ENCODE measurements around the gene DOCK8.

DNA sequence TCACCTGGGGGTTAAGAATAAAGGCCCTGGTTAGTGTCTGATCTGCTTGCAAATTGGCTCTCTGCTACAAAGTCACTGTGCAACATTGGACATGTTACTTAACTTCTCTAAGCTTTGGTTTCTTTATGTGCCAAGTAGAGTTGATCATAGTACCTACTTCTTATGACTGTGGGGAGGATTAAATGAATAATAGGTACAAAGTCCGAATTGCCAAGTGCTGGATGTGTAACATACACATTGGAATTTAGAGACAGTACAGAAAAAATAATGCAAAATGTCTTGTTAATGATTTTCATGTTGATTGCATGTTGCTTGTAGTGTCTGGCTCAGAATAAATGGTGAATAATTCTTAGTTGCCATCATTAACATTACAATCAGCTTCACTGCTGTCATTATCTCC lies 2.2 kb downstream of the DOCK8 start:
- TF ChIP-seq, protein P1, sequence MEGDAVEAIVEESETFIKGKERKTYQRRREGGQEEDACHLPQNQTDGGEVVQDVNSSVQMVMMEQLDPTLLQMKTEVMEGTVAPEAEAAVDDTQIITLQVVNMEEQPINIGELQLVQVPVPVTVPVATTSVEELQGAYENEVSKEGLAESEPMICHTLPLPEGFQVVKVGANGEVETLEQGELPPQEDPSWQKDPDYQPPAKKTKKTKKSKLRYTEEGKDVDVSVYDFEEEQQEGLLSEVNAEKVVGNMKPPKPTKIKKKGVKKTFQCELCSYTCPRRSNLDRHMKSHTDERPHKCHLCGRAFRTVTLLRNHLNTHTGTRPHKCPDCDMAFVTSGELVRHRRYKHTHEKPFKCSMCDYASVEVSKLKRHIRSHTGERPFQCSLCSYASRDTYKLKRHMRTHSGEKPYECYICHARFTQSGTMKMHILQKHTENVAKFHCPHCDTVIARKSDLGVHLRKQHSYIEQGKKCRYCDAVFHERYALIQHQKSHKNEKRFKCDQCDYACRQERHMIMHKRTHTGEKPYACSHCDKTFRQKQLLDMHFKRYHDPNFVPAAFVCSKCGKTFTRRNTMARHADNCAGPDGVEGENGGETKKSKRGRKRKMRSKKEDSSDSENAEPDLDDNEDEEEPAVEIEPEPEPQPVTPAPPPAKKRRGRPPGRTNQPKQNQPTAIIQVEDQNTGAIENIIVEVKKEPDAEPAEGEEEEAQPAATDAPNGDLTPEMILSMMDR (IDR thresholded peaks at IDR 0.05 in 2 of 3, conservative IDR thresholded peaks at IDR 0.05 in 1 of 3; ENCODE audit: borderline replicate concordance in 1 of 3, insufficient read depth in 1 of 3, low read depth in 2 of 3, low read length in 2 of 3), result no peak
- TF ChIP-seq EZH2phosphoT487 (IDR thresholded peaks at IDR 0.05; ENCODE audit: borderline replicate concordance) (no peak), POLR2AphosphoS5 (IDR thresholded peaks at IDR 0.05; ENCODE audit: low read depth, low read length) (no peak), FOSL1 (IDR thresholded peaks at IDR 0.05; ENCODE audit: low read depth) (no peak), SRF (IDR thresholded peaks at IDR 0.05; ENCODE audit: low read depth) (no peak), YY1 (IDR thresholded peaks at IDR 0.05; ENCODE audit: extremely low read depth, insufficient replicate concordance, low read depth, low read length) (no peak), POLR2A (IDR thresholded peaks at IDR 0.05; ENCODE audit: borderline replicate concordance, extremely low read depth, insufficient read depth, insufficient read length) (no peak), RAD21 (IDR thresholded peaks at IDR 0.05; ENCODE audit: low read depth) (no peak)
- TF ChIP-seq, protein P2, sequence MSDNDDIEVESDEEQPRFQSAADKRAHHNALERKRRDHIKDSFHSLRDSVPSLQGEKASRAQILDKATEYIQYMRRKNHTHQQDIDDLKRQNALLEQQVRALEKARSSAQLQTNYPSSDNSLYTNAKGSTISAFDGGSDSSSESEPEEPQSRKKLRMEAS (IDR thresholded peaks at IDR 0.05), result no peak
- TF ChIP-seq, protein P3, sequence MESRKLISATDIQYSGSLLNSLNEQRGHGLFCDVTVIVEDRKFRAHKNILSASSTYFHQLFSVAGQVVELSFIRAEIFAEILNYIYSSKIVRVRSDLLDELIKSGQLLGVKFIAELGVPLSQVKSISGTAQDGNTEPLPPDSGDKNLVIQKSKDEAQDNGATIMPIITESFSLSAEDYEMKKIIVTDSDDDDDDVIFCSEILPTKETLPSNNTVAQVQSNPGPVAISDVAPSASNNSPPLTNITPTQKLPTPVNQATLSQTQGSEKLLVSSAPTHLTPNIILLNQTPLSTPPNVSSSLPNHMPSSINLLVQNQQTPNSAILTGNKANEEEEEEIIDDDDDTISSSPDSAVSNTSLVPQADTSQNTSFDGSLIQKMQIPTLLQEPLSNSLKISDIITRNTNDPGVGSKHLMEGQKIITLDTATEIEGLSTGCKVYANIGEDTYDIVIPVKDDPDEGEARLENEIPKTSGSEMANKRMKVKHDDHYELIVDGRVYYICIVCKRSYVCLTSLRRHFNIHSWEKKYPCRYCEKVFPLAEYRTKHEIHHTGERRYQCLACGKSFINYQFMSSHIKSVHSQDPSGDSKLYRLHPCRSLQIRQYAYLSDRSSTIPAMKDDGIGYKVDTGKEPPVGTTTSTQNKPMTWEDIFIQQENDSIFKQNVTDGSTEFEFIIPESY (IDR thresholded peaks at IDR 0.05; ENCODE audit: extremely low read depth, insufficient replicate concordance, low read length), result no peak

Measured in HCT116 (cell line).